OCI-LY3 (cell line): ENCODE results near the gene CRAMP1.

ENCODE experiments used
- H2AFZ ChIP-seq: fragments of 200-600, 300-600 bp; shearing (Covaris generic); 2 replicates; pipeline ENCODE4 v1.6.0; 2014; ENCODE audit warnings: antibody characterized with exemption, low read depth, low read length
- H3K27ac ChIP-seq: fragments of 200-600, 300-600 bp; sonication (generic); 2 replicates; pipeline ENCODE4 v1.5.1; 2014; ENCODE audit warnings: mild to moderate bottlenecking, low read length, moderate library complexity, mixed read lengths
- H3K27me3 ChIP-seq: fragments of 200-600, 300-600 bp; sonication (generic); 2 replicates; pipeline ENCODE4 v1.6.1; 2014; ENCODE audit warnings: low read depth, low read length, mixed read lengths
- H3K36me3 ChIP-seq: fragments of 200-600, 300-600 bp; sonication (generic); replicated peaks from 2 replicates; pipeline ENCODE3; 2014; ENCODE audit warnings: low read depth, low read length, mixed read lengths
- H3K4me1 ChIP-seq: fragments of 300-600, 200-600 bp; sonication (generic); 2 replicates; pipeline ENCODE4 v1.6.1; 2014; ENCODE audit warnings: low read length, mixed read lengths
- H3K4me2 ChIP-seq: fragments of 200-600, 300-600 bp; sonication (generic); 2 replicates; pipeline ENCODE4 v1.6.1; 2014; ENCODE audit warnings: low read length, mixed read lengths
- H3K4me3 ChIP-seq: fragments of 300-600, 200-600 bp; sonication (generic); 2 replicates; pipeline ENCODE4 v1.5.1; 2014; ENCODE audit warnings: antibody characterized with exemption, mild to moderate bottlenecking, low read length, moderate library complexity
- H3K79me2 ChIP-seq: fragments of 300-600, 200-600 bp; shearing (Covaris generic); 2 replicates; pipeline ENCODE4 v1.6.1; 2014; ENCODE audit warnings: mild to moderate bottlenecking, low read length, mixed read lengths
- H3K9ac ChIP-seq: fragments of 300-600, 200-600 bp; shearing (Covaris generic); 2 replicates; pipeline ENCODE4 v1.6.0; 2014; ENCODE audit warnings: mild to moderate bottlenecking, low read length, moderate library complexity
- H3K9me3 ChIP-seq: fragments of 200-600, 300-600 bp; shearing (Covaris generic); 2 replicates; pipeline ENCODE4 v1.6.1; 2014; ENCODE audit warnings: low read length, mixed read lengths; ENCODE audit not compliant: insufficient read depth
- H4K20me1 ChIP-seq: fragments of 200-600, 300-600 bp; sonication (generic); 2 replicates; pipeline ENCODE4 v1.6.1; 2016; ENCODE audit warnings: low read length, mixed read lengths; ENCODE audit not compliant: insufficient read depth
- EZH2phosphoT487 ChIP-seq: fragments of 200-600 bp; shearing (Covaris generic); IDR thresholded peaks from 2 replicates; pipeline ENCODE4 v1.6.1; 2018; ENCODE audit warnings: antibody characterized with exemption, mixed run types, low read depth
- TF ChIP-seq, protein P1 (sequence below): fragments of 200-600, 300-600 bp; sonication (generic); IDR thresholded peaks from 2 replicates; pipeline ENCODE4 v1.5.1; 2014; ENCODE audit warnings: antibody characterized with exemption, low read length, low read depth

Gene CRAMP1

DNA sequence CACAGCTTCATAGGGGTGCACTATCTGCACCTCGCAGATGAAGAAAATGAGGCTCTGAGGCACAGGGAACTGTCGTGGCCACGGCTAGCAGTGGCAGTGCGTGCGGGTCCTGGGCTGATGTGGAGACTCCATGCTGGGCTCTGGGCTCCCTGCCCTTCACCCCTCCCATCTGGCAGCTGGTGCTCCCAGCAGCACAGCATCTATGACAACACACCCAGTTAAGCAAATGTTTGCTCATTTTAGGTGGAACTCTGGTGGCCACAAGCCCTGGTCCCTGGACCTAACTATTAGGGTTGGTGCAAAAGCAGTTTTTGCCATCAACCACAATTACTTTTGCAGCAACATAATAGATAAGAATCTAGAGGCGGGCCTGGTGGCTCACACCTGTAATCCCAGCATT lies 31.2 kb upstream of the CRAMP1 start:
- Histone ChIP-seq H3K27ac (no peak overlapping the region), H3K4me3 (no peak overlapping the region), H3K4me2 (no peak overlapping the region), H3K79me2 (no peaks in the 10 kb centered on the region), H2AFZ (no peak overlapping the region), H4K20me1 (no peaks in the 10 kb centered on the region), H3K4me1 (no peaks in the 10 kb centered on the region), H3K9me3 (no peaks in the 10 kb centered on the region), H3K36me3 (no peaks in the 10 kb centered on the region), H3K9ac (no peak overlapping the region), H3K27me3 (no peaks in the 10 kb centered on the region)
- no peak for TF ChIP-seq EZH2phosphoT487
- TF ChIP-seq, protein P1, sequence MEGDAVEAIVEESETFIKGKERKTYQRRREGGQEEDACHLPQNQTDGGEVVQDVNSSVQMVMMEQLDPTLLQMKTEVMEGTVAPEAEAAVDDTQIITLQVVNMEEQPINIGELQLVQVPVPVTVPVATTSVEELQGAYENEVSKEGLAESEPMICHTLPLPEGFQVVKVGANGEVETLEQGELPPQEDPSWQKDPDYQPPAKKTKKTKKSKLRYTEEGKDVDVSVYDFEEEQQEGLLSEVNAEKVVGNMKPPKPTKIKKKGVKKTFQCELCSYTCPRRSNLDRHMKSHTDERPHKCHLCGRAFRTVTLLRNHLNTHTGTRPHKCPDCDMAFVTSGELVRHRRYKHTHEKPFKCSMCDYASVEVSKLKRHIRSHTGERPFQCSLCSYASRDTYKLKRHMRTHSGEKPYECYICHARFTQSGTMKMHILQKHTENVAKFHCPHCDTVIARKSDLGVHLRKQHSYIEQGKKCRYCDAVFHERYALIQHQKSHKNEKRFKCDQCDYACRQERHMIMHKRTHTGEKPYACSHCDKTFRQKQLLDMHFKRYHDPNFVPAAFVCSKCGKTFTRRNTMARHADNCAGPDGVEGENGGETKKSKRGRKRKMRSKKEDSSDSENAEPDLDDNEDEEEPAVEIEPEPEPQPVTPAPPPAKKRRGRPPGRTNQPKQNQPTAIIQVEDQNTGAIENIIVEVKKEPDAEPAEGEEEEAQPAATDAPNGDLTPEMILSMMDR: no peak

DNA sequence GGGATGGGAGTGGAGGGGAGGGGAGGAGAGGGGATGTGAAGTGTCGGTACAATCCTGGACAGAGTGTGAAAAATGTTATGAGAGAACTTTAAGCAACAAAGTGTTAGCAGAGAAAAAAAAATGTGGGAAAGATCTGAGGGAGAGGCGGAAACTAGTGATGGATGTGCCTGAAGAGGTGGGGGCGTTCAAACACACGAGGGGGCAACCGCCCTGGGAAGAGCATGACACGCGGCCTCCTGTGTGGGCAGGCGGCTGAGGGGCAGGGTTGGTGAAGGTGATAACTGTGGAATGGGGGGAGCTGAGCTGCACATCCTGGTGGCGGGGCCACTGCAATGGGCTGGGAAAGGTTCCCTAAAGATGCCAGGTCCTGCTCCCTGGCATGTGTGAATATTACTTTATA lies 30.4 kb upstream of the CRAMP1 start:
- H3K4me3 ChIP-seq: no peak overlapping the region
- H2AFZ ChIP-seq: no peak overlapping the region
- no peak overlapping the region for H3K4me2 ChIP-seq
- no peaks in the 10 kb centered on the region for H3K36me3 ChIP-seq
- no peaks in the 10 kb centered on the region for H4K20me1 ChIP-seq
- H3K27ac ChIP-seq: no peak overlapping the region
- H3K79me2 ChIP-seq: no peaks in the 10 kb centered on the region
- no peak overlapping the region for H3K9ac ChIP-seq
- TF ChIP-seq, protein P1: no peak
- TF ChIP-seq EZH2phosphoT487: no peak
- no peaks in the 10 kb centered on the region for H3K9me3 ChIP-seq
- no peaks in the 10 kb centered on the region for H3K4me1 ChIP-seq
- no peaks in the 10 kb centered on the region for H3K27me3 ChIP-seq

DNA sequence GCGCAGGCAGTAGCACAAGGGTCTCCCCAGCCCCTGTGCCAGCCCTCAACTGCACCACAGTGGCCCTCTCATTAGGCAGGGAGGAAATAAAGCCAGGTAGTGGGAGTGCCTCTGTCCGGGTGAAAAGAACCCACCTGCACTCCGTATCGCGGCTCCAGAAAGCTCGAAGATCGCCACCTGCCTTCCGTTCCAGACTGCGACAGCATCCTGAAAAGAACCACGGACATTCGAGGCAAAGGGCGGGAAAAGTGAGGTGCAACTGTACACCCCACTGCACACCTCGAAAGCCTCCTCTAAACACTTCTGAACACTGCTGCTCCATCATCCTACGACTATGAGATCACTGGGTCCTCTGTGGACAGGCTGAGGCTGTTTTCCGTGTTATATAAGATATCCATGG lies 29.0 kb upstream of the CRAMP1 start:
- H3K36me3 ChIP-seq: no peaks in the 10 kb centered on the region
- H3K9ac ChIP-seq: no peak overlapping the region
- H3K27ac ChIP-seq: no peak overlapping the region
- no peaks in the 10 kb centered on the region for H3K79me2 ChIP-seq
- no peak overlapping the region for H3K4me2 ChIP-seq
- H3K27me3 ChIP-seq: no peaks in the 10 kb centered on the region
- no peaks in the 10 kb centered on the region for H4K20me1 ChIP-seq
- no peaks in the 10 kb centered on the region for H3K9me3 ChIP-seq
- no peaks in the 10 kb centered on the region for H3K4me1 ChIP-seq
- no peak overlapping the region for H3K4me3 ChIP-seq
- H2AFZ ChIP-seq: no peak overlapping the region
- TF ChIP-seq, protein P1: no peak
- TF ChIP-seq EZH2phosphoT487: no peak

DNA sequence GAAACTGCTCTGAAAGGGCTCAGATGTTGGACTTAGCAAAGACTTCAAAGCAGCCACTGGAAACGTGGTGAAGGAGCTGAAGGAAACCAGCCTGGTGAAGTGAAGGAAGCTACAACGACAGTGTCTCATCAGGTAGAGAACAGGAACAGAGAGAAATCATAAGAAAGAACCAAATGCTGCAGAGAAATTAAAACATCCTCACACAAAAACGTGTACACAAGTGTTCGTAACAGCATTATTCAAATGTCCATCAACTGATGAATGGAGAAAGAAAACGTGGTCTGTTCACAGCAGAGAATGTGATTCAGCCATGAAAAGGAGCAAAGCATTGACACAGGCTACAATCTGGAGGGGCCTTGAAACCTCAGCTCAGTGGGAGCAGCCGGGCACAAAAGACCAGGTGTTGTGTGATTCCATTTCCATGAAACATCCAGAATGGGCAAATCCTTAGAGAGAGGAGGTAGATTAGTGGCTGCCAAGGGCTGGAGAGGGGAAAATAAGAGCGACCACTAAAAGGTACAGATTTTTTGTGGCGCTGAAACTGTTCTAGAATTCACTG lies 27.2 kb upstream of the CRAMP1 start:
- Histone ChIP-seq H3K79me2 (no peaks in the 10 kb centered on the region), H3K9me3 (no peaks in the 10 kb centered on the region), H3K36me3 (no peaks in the 10 kb centered on the region), H2AFZ (no peak overlapping the region), H3K9ac (no peak overlapping the region), H4K20me1 (no peaks in the 10 kb centered on the region), H3K4me2 (no peak overlapping the region), H3K4me3 (no peak overlapping the region), H3K27me3 (no peaks in the 10 kb centered on the region), H3K27ac (no peak overlapping the region), H3K4me1 (no peaks in the 10 kb centered on the region)
- TF ChIP-seq EZH2phosphoT487: no peak
- TF ChIP-seq, protein P1: no peak
